Central memory CD8-positive, alpha-beta T cell (primary cell): Measurements from ENCODE around the gene LIMK1.

Experiments used
- ATAC-seq: fragments of 150-1000 bp; cut with Tn5 transposase; replicated peaks from 2 replicates; pipeline ENCODE4 v1.10.0; 2022; ENCODE audit warnings: mild to moderate bottlenecking, moderate FRiP score, moderate number of reproducible peaks; ENCODE audit not compliant: poor library complexity, severe bottlenecking; ENCODE audit errors: extremely low read depth
- DNase-seq, 2 donors: peaks; one replicate each; pipeline ENCODE4 v3.0.0; 2021; ENCODE audit warnings: low spot score in 2 of 2
- H3K27ac Mint-ChIP-seq: one replicate; pipeline ENCODE4 v1.8.0; 2022; ENCODE audit warnings: low read depth, mild to moderate bottlenecking, moderate library complexity, mixed read lengths
- H3K27me3 Mint-ChIP-seq: one replicate; pipeline ENCODE4 v1.8.0; 2022; ENCODE audit warnings: mixed read lengths
- H3K36me3 Mint-ChIP-seq: one replicate; pipeline ENCODE4 v1.8.0; 2022; ENCODE audit warnings: mild to moderate bottlenecking, moderate library complexity, mixed read lengths; ENCODE audit not compliant: insufficient read depth
- H3K4me1 Mint-ChIP-seq: one replicate; pipeline ENCODE4 v1.8.0; 2022; ENCODE audit warnings: mixed read lengths
- H3K4me3 Mint-ChIP-seq: one replicate; pipeline ENCODE4 v1.8.0; 2022; ENCODE audit warnings: mild to moderate bottlenecking, moderate library complexity, mixed read lengths
- H3K9me3 Mint-ChIP-seq: one replicate; pipeline ENCODE4 v1.8.0; 2022; ENCODE audit warnings: mixed read lengths

Gene LIMK1

GRCh38 chr7:74129887-74130286 is 46.3 kb downstream of the LIMK1 start:
- Mint-ChIP-seq H3K4me1 (no peaks in the 10 kb centered on the region), H3K9me3 (no peaks in the 10 kb centered on the region), H3K27ac (no peak overlapping the region), H3K36me3 (no peaks in the 10 kb centered on the region), H3K4me3 (no peak overlapping the region), H3K27me3 (no peaks in the 10 kb centered on the region)
- DNase-seq: no peak
- no peak for ATAC-seq

GRCh38 chr7:74130518-74130917 is 46.9 kb downstream of the LIMK1 start:
- ATAC-seq (no peak), DNase-seq (no peak)
- Mint-ChIP-seq H3K36me3 (no peaks in the 10 kb centered on the region), H3K9me3 (no peaks in the 10 kb centered on the region), H3K27ac (no peak overlapping the region), H3K4me3 (no peak overlapping the region), H3K27me3 (no peaks in the 10 kb centered on the region), H3K4me1 (no peaks in the 10 kb centered on the region)

GRCh38 chr7:74134117-74134620 is 50.6 kb downstream of the LIMK1 start:
- no peaks in the 10 kb centered on the region for H3K9me3 Mint-ChIP-seq
- ATAC-seq (no peak), DNase-seq (no peak)
- no peaks in the 10 kb centered on the region for H3K4me1 Mint-ChIP-seq
- no peak overlapping the region for H3K4me3 Mint-ChIP-seq
- H3K36me3 Mint-ChIP-seq: no peaks in the 10 kb centered on the region
- H3K27me3 Mint-ChIP-seq: peaks cover 11% of the 10 kb centered on the region
- H3K27ac Mint-ChIP-seq: no peak overlapping the region

DNA sequence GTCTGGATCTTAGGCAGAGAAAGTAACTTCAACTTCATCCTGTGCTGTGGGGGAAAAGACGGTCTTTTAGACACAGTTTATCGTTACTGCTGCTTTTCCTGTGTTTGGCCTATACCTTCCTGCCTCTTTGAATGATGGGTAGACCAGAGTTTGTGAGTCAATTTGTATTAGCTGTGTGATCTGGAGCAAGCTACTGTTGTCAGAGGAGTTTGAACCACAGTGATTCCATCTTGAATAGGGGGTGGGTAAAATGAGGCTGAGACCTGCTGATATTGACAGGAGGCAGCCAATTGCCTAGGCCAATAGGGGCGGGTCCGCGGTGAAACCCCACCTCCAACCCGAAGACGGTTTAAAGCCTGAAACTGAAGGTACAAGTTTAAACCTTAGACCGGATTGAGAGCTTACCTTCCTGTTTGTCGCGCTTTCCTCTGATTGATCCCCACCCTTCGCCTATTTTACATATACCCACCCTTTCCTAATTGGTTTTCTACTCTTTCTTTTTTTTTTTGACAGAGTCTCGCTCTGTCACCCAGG is 54.8 kb downstream of the LIMK1 start:
- ATAC-seq: no peak
- Mint-ChIP-seq H3K4me1 (no peaks in the 10 kb centered on the region), H3K27ac (no peak overlapping the region)

GRCh38 chr7:74138945-74139843 is 55.6 kb downstream of the LIMK1 start:
- no peak for DNase-seq
- Mint-ChIP-seq H3K9me3 (no peaks in the 10 kb centered on the region), H3K27ac (no peak overlapping the region), H3K27me3 (peaks cover 21% of the 10 kb centered on the region), H3K4me1 (no peaks in the 10 kb centered on the region), H3K36me3 (no peaks in the 10 kb centered on the region), H3K4me3 (no peak overlapping the region)
- ATAC-seq: no peak

More for the DNA sequence above, 54.8 kb downstream of the LIMK1 start:
- Mint-ChIP-seq H3K4me3 (no peak overlapping the region), H3K36me3 (no peaks in the 10 kb centered on the region), H3K27me3 (peaks cover 15% of the 10 kb centered on the region), H3K9me3 (no peaks in the 10 kb centered on the region)
- DNase-seq: no peak

- H3K27ac Mint-ChIP-seq: no peak overlapping the region
- ATAC-seq (no peak), DNase-seq (no peak)
- no peak overlapping the region for H3K4me3 Mint-ChIP-seq
- no peaks in the 10 kb centered on the region for H3K4me1 Mint-ChIP-seq
- H3K27me3 Mint-ChIP-seq: peaks cover 35% of the 10 kb centered on the region
- no peaks in the 10 kb centered on the region for H3K36me3 Mint-ChIP-seq
- H3K9me3 Mint-ChIP-seq: no peaks in the 10 kb centered on the region
Measured at GRCh38 chr7:74141705-74142104, 58.1 kb downstream of the LIMK1 start.

- no peaks in the 10 kb centered on the region for H3K36me3 Mint-ChIP-seq
- no peak for DNase-seq
- no peak for ATAC-seq
- H3K27ac Mint-ChIP-seq: no peak overlapping the region
- H3K27me3 Mint-ChIP-seq: peaks cover 32% of the 10 kb centered on the region
- no peaks in the 10 kb centered on the region for H3K4me1 Mint-ChIP-seq
- H3K4me3 Mint-ChIP-seq: no peak overlapping the region
- H3K9me3 Mint-ChIP-seq: no peaks in the 10 kb centered on the region
Measured at GRCh38 chr7:74143383-74143782, 59.8 kb downstream of the LIMK1 start.

GRCh38 chr7:74148491-74148890 is 64.9 kb downstream of the LIMK1 start:
- no peaks in the 10 kb centered on the region for H3K36me3 Mint-ChIP-seq
- H3K4me3 Mint-ChIP-seq: no peak overlapping the region
- peaks cover 20% of the 10 kb centered on the region for H3K27me3 Mint-ChIP-seq
- H3K4me1 Mint-ChIP-seq: no peaks in the 10 kb centered on the region
- H3K27ac Mint-ChIP-seq: no peak overlapping the region
- H3K9me3 Mint-ChIP-seq: no peaks in the 10 kb centered on the region
- no peak for DNase-seq
- ATAC-seq: no peak

- Mint-ChIP-seq H3K4me1 (no peaks in the 10 kb centered on the region), H3K27ac (no peak overlapping the region), H3K27me3 (peaks cover 15% of the 10 kb centered on the region), H3K9me3 (no peaks in the 10 kb centered on the region), H3K4me3 (no peak overlapping the region), H3K36me3 (no peaks in the 10 kb centered on the region)
- no peak for ATAC-seq
- DNase-seq: no peak
Measured at GRCh38 chr7:74149071-74149470, 65.5 kb downstream of the LIMK1 start.

- ATAC-seq (no peak), DNase-seq (no peak)
- no peak overlapping the region for H3K27ac Mint-ChIP-seq
- H3K9me3 Mint-ChIP-seq: no peaks in the 10 kb centered on the region
- H3K4me1 Mint-ChIP-seq: no peaks in the 10 kb centered on the region
- H3K36me3 Mint-ChIP-seq: no peaks in the 10 kb centered on the region
- no peak overlapping the region for H3K4me3 Mint-ChIP-seq
- H3K27me3 Mint-ChIP-seq: peaks cover 9% of the 10 kb centered on the region
Measured at GRCh38 chr7:74149603-74150002, 66.0 kb downstream of the LIMK1 start.

DNA sequence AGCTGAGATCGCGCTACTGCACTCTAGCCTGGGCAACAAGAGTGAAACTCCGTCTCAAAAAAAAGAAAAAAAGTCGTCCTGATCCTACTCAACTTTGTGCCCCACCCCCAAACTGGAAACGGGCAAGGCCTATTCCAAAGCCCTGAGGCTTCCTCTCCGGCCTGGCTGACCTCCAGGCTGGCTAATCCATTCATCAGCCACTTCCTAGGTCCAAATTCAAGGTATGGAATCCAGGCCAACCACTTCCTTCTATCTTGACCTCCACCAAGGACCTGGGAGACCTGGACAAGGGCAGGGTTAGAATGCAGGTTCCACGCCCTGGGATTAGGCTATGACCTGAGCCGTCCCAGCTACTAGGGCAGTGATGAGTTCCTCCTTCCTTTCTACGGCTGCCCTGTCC is 70.1 kb downstream of the LIMK1 start:
- ATAC-seq: no peak
- H3K4me3 Mint-ChIP-seq: no peak overlapping the region
- H3K36me3 Mint-ChIP-seq: no peaks in the 10 kb centered on the region
- H3K9me3 Mint-ChIP-seq: no peaks in the 10 kb centered on the region
- no peak for DNase-seq
- no peak overlapping the region for H3K27ac Mint-ChIP-seq
- no peaks in the 10 kb centered on the region for H3K4me1 Mint-ChIP-seq
- H3K27me3 Mint-ChIP-seq: no peaks in the 10 kb centered on the region

- no peak for ATAC-seq
- DNase-seq: no peak
- no peaks in the 10 kb centered on the region for H3K9me3 Mint-ChIP-seq
- no peak overlapping the region for H3K27ac Mint-ChIP-seq
- H3K4me3 Mint-ChIP-seq: no peak overlapping the region
- no peaks in the 10 kb centered on the region for H3K27me3 Mint-ChIP-seq
- H3K4me1 Mint-ChIP-seq: no peaks in the 10 kb centered on the region
- H3K36me3 Mint-ChIP-seq: no peaks in the 10 kb centered on the region
Measured at GRCh38 chr7:74155810-74156395, 72.3 kb downstream of the LIMK1 start.

GRCh38 chr7:74157605-74158004 is 74.0 kb downstream of the LIMK1 start:
- ATAC-seq (no peak), DNase-seq (no peak)
- H3K4me1 Mint-ChIP-seq: no peaks in the 10 kb centered on the region
- no peak overlapping the region for H3K27ac Mint-ChIP-seq
- H3K27me3 Mint-ChIP-seq: no peaks in the 10 kb centered on the region
- H3K4me3 Mint-ChIP-seq: no peak overlapping the region
- H3K36me3 Mint-ChIP-seq: no peaks in the 10 kb centered on the region
- H3K9me3 Mint-ChIP-seq: no peaks in the 10 kb centered on the region
